T-helper 2 cell (primary cell): ENCODE results near the gene CYTH2.
"Not testable (repeated sequence)": the region's sequence is repeated elsewhere in the genome, so short reads cannot be mapped to it uniquely, and the experiment has no call there.

Experiments used
- DNase-seq, 5 experiments: peaks; one replicate each; pipeline versions ENCODE4 v3.0.0 to v3.0.0-alpha.2; 2012 to 2022

Gene CYTH2

GRCh38 chr19:48478339-48479256 lies 9.4 kb downstream of the CYTH2 start:
- DNase-seq, result no peak

GRCh38 chr19:48479686-48480085 lies 10.5 kb downstream of the CYTH2 start:
- DNase-seq, result no peak

GRCh38 chr19:48480183-48480557 lies 11.0 kb downstream of the CYTH2 start:
- peak in 1 of 5 experiments; percentile 23 for DNase-seq

GRCh38 chr19:48480558-48481500 lies 11.7 kb downstream of the CYTH2 start:
- peak; percentile 33 to 65 (median 46) for DNase-seq

GRCh38 chr19:48481846-48482639 lies 12.9 kb downstream of the CYTH2 start:
- no peak for DNase-seq

- DNase-seq, result no peak
Measured at GRCh38 chr19:48483301-48483700, 14.1 kb downstream of the CYTH2 start.

GRCh38 chr19:48484247-48484893 lies 15.2 kb downstream of the CYTH2 start:
- no peak for DNase-seq

GRCh38 chr19:48484931-48485612 lies 15.9 kb downstream of the CYTH2 start:
- no peak for DNase-seq

GRCh38 chr19:48486706-48487105 lies 17.5 kb downstream of the CYTH2 start:
- not testable (repeated sequence) for DNase-seq

- DNase-seq, result no peak
Measured at GRCh38 chr19:48487544-48487943, 18.4 kb downstream of the CYTH2 start.

GRCh38 chr19:48487948-48488347 lies 18.8 kb downstream of the CYTH2 start:
- no peak for DNase-seq

- not testable (repeated sequence) for DNase-seq
Measured at GRCh38 chr19:48488478-48488877, 19.3 kb downstream of the CYTH2 start.

GRCh38 chr19:48489608-48490216 lies 20.5 kb downstream of the CYTH2 start:
- peak; percentile 63 to 73 (median 67) for DNase-seq

GRCh38 chr19:48490981-48491792 lies 22.0 kb downstream of the CYTH2 start:
- peak in 3 of 5 experiments; percentile 42 to 54 (median 50) for DNase-seq

- no peak for DNase-seq
Measured at GRCh38 chr19:48491793-48492123, 22.6 kb downstream of the CYTH2 start.

GRCh38 chr19:48492925-48493717 lies 24.0 kb downstream of the CYTH2 start:
- peak; percentile 62 to 87 (median 76) for DNase-seq

GRCh38 chr19:48493718-48494401 lies 24.7 kb downstream of the CYTH2 start:
- DNase-seq, result no peak

- DNase-seq, result no peak
Measured at GRCh38 chr19:48495396-48495795, 26.2 kb downstream of the CYTH2 start.
